ENCODE data around the gene TSNAX. TPM values are rescaled to one million over a fixed set of nuclear protein-coding genes. Genes with fewer than 3 reads are reported as not detected.

TSNAX gene
- total and polyA plus RNA-seq, 2 of the 8 experiments (the other 6 are each of a cell fraction or from before 2014, with no cell fraction given), result 7.7 to 34.0 TPM

DNA sequence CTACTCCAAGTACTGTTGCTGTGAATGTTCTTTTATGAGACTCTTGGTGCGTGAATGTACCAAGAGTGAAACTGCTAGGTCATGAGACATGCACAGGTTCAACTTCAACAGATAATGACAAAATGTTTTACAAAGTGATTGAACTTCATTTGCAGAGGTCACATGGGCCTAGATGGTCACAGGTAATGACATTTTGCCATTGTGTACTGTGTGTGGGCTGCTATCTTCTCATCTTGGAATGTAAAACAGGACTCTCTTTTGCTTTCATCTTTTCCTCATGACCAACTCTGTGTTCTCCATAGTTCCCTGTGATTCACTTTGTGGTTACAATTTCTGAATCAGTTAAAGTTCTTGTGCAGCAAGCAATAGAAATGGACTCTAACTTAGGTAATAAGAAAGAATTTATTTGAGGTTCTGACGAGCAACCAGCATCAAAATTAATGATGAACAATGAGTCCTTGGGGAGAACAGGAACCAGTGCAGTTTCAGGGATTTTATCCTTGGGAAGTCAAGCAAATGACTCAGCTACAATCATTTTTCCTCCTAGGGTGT is 16.2 kb upstream of the TSNAX start:
- H4K20me1 ChIP-seq (replicated peaks in 1 of 2; ENCODE audit: control insufficient read depth in 1 of 2, insufficient read depth in 2 of 2, low read length in 2 of 2), result no peaks in the 10 kb centered on the region
- 0 out of 2 replicates have a peak overlapping the region, but pooled peaks have one; percentile 6 for H2AFZ ChIP-seq (ENCODE audit: low read length)
- no peak overlapping the region for H2BK5ac ChIP-seq (ENCODE audit: low read depth, low read length)
- no peak overlapping the region for H2AK5ac ChIP-seq (ENCODE audit: low read depth, low read length)
- H3K9ac ChIP-seq (replicated peaks in 1 of 4; ENCODE audit: extremely low read depth in 1 of 4, low read depth in 3 of 4, low read length in 3 of 4), result no peak overlapping the region
- no peak overlapping the region for H3K14ac ChIP-seq (ENCODE audit: insufficient read length)
- H3K18ac ChIP-seq (ENCODE audit: extremely low read depth, low read length), result no peak overlapping the region
- H3K56ac ChIP-seq (replicated peaks; ENCODE audit: insufficient read length, low read depth, low read length), result no peak overlapping the region
- ChIA-PET CTCF (ENCODE audit: partially characterized antibody) (no interaction called here), POLR2A (ENCODE audit: partially characterized antibody) (no interaction called here)
- H3K79me2 ChIP-seq (ENCODE audit: control insufficient read depth in 1 of 2, insufficient read depth in 2 of 2, low read length in 2 of 2), result no peaks in the 10 kb centered on the region
- 91% methylated on average over 2 of the region's 2 CpGs; no CpG with 5 or more reads in 1 of the 2 experiments for WGBS, 2 experiments (ENCODE audit: extremely low coverage in 1 of 2, insufficient coverage in 1 of 2, insufficient read length in 1 of 2, insufficient replicate concordance in 2 of 2, low coverage in 1 of 2, low lambda C conversion rate in 2 of 2, missing lambda C conversion rate in 1 of 2)
- H3K27me3 ChIP-seq (replicated peaks in 1 of 4; ENCODE audit: control insufficient read depth in 3 of 4, extremely low read depth in 1 of 4, insufficient read depth in 3 of 4, low read length in 3 of 4), result peaks cover 0 to 1% (median 0%) of the 10 kb centered on the region in 4 experiments; a peak in 1 of 7 replicates
- no peak overlapping the region for H2BK12ac ChIP-seq (ENCODE audit: low read depth, low read length)
- H3K9me3 ChIP-seq (ENCODE audit: insufficient read depth in 2 of 2, low read depth in 1 of 2, low read length in 1 of 2), result no peaks in the 10 kb centered on the region
- H3K4ac ChIP-seq (replicated peaks; ENCODE audit: insufficient read length, low read depth, low read length), result no peak overlapping the region
- no peak overlapping the region for H4K8ac ChIP-seq (ENCODE audit: extremely low read depth, insufficient read depth, low read length)
- FAIRE-seq (no peak), DNase-seq (ENCODE audit: low read depth in 1 of 2, low spot score in 2 of 2) (no peak)
- H3K27ac ChIP-seq (ENCODE audit: low read depth, low read length), result no peak overlapping the region
- H2BK15ac ChIP-seq (ENCODE audit: low read length), result no peak overlapping the region
- H3K23me2 ChIP-seq (ENCODE audit: low read depth, low read length), result no peaks in the 10 kb centered on the region
- H3K23ac ChIP-seq (ENCODE audit: insufficient read length), result no peak overlapping the region
- H4K5ac ChIP-seq (ENCODE audit: insufficient read length, low read depth, low read length), result no peak overlapping the region
- no peaks in the 10 kb centered on the region for H3K4me1 ChIP-seq (replicated peaks in 1 of 4; ENCODE audit: control insufficient read depth in 3 of 4, insufficient read depth in 4 of 4, low read length in 3 of 4)
- H4K91ac ChIP-seq (replicated peaks; ENCODE audit: insufficient read length, low read length), result no peak overlapping the region
- H2BK20ac ChIP-seq (ENCODE audit: low read length), result no peak overlapping the region
- H3K79me1 ChIP-seq (ENCODE audit: low read depth, low read length), result no peaks in the 10 kb centered on the region
- no peaks in the 10 kb centered on the region for H3K36me3 ChIP-seq (ENCODE audit: control insufficient read depth in 2 of 4, insufficient read depth in 4 of 4, low read length in 3 of 4)
- no peak overlapping the region for H3K4me3 ChIP-seq (ENCODE audit: extremely low read depth in 1 of 4, insufficient read depth in 2 of 4, low read depth in 3 of 4, low read length in 4 of 4)
- no peak overlapping the region for H3K4me2 ChIP-seq (ENCODE audit: insufficient read depth in 1 of 2, low read depth in 2 of 2, low read length in 2 of 2)
- no peak overlapping the region for H2BK120ac ChIP-seq (replicated peaks; ENCODE audit: low read depth, low read length)
- TF ChIP-seq, protein P1, sequence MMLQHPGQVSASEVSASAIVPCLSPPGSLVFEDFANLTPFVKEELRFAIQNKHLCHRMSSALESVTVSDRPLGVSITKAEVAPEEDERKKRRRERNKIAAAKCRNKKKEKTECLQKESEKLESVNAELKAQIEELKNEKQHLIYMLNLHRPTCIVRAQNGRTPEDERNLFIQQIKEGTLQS (IDR thresholded peaks at IDR 0.05; ENCODE audit: insufficient read depth, low read depth, low read length), result no peak
- TF ChIP-seq FOSL1 (IDR thresholded peaks at IDR 0.05; ENCODE audit: insufficient read depth, low read depth, low read length) (no peak), TAF1 (IDR thresholded peaks at IDR 0.05; ENCODE audit: low read depth, low read length) (no peak), CBX8 (IDR thresholded peaks at IDR 0.05; ENCODE audit: borderline replicate concordance, low read depth, low read length) (no peak), CREB1 (IDR thresholded peaks at IDR 0.05) (no peak), NANOG (IDR thresholded peaks at IDR 0.05; ENCODE audit: insufficient read depth, low read depth, low read length, poor library complexity, severe bottlenecking) (no peak), CBX5 (IDR thresholded peaks at IDR 0.05; ENCODE audit: low read depth, low read length) (no peak), RBBP5 (IDR thresholded peaks at IDR 0.05; ENCODE audit: borderline replicate concordance, low read depth, low read length) (no peak), SIRT6 (IDR thresholded peaks at IDR 0.05; ENCODE audit: low read length) (no peak), CHD2 (IDR thresholded peaks at IDR 0.05; ENCODE audit: low read length) (no peak), KDM1A (IDR thresholded peaks at IDR 0.05; ENCODE audit: borderline replicate concordance, low read length) (no peak)
- TF ChIP-seq, protein P2, sequence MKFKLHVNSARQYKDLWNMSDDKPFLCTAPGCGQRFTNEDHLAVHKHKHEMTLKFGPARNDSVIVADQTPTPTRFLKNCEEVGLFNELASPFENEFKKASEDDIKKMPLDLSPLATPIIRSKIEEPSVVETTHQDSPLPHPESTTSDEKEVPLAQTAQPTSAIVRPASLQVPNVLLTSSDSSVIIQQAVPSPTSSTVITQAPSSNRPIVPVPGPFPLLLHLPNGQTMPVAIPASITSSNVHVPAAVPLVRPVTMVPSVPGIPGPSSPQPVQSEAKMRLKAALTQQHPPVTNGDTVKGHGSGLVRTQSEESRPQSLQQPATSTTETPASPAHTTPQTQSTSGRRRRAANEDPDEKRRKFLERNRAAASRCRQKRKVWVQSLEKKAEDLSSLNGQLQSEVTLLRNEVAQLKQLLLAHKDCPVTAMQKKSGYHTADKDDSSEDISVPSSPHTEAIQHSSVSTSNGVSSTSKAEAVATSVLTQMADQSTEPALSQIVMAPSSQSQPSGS (IDR thresholded peaks at IDR 0.05; ENCODE audit: low read length), result no peak
